Tongue (tissue), 2 donors: ENCODE measurements around the gene PBX1. TPM values are rescaled to one million over a fixed set of nuclear protein-coding genes. Genes with fewer than 3 reads are reported as not detected.

Source experiments
- DNase-seq: peaks from one replicate; pipeline ENCODE4 v3.0.0-alpha.2; 2015
- total RNA-seq: library from RNA; depleted of rRNA; stranded (reverse); fragments of >200 nt; gene quantifications from one replicate; pipeline ENCODE4 v1.2.3, GENCODE V29; 2014

PBX1 gene
- total RNA-seq, 1 donor from 2014 or later = 105 TPM

DNA sequence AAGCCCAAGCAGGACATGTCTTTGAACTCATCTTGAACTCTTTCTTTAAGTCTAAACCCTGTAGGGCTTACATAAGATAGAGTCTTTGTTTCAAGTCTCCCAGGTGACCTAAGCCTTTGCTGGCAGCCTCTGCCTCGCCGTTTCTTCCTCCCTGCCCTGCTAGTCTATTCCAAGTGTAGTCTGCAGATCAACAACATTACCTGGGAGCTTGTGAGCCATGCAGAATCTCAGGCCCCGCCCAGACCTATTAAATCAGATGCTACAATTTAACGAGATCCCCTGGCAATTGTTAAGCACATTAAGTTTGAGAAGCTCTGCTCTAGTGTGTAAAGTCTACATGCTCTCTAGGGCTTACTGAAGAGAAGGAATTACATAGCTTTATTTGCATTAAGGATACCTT lies 271.6 kb downstream of the PBX1 start:
- peak; percentile 18 for DNase-seq

GRCh38 chr1:164834641-164835040 lies 275.7 kb downstream of the PBX1 start:
- DNase-seq = no peak

DNA sequence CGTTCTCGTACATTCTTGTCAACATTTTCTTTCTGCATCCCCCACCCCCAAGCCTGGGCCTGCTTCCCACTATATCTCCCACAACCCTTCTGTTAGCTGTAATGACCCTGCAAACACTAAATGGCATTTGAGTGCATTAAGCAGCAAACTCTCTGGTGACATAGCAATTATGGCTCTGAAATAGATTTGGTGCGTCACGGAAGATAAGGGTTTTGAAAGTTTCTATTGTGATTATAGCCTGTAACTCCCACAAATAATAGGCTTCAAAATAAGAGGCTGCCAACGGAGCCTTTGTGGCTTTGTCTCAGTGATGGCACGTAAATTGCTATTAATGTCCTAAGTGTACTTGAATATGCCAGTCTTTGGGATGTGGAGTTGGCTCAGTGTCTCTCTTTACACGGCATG lies 277.6 kb downstream of the PBX1 start:
- no peak for DNase-seq

DNA sequence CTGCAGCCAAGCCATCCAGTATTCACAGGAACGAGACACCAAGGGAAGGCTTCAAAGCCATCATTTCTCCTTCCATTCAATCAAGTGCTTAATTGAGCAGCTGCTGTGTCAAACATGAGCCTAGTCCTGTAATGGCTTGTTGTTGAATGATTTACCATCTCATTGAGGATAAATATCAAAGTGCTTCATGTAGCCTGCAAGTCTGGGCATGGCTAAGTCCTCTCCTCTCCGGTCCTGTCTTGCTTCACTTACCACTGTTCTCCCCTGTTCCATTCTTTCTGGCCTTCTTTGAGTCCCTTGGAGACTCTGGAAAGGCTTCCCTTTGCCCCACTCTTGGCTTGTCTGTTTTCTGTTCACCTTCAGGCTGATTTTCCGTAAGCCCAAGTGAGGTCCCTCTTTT lies 279.8 kb downstream of the PBX1 start:
- no peak for DNase-seq

DNA sequence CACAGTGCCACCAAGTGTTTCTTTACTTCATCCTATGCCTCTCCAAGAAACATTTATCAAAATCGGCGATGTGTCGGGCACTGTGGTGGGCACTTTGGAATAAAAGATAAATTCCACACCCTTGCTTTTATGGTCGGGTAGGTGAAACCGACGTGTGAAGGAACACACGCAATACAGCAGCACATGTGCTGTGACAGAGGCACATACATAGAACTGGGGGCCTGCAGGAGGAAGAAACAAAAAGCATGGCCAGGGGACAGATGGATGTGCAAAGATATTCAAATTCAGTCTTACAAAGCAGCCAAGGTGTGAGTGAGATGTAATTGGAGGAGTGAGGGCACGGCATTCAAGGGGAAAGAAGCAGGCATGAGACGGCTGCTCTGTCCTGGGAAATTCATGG lies 282.0 kb downstream of the PBX1 start:
- no peak for DNase-seq

GRCh38 chr1:164841702-164842465 lies 282.9 kb downstream of the PBX1 start:
- DNase-seq = no peak

DNA sequence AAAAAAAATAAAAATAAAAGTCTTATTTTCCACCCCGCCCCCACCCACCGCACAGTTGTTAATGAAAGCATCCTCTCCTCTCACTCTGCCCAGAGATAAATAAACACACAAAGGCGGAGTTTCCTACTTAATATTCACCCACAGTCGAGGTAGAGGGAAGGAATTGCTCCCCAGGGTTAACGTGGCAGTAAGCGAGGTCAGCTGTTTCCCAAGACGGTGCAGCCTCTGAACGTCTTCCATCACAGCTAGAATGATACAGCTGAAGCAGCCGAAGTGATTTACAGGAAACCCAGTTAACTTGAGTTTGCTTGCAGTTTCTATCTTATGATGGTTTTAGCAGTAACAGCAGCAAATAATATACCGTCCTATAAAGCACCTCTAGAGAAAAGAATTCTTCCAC lies 283.9 kb downstream of the PBX1 start:
- no peak for DNase-seq

GRCh38 chr1:164843743-164844500 lies 284.9 kb downstream of the PBX1 start:
- DNase-seq = no peak

DNA sequence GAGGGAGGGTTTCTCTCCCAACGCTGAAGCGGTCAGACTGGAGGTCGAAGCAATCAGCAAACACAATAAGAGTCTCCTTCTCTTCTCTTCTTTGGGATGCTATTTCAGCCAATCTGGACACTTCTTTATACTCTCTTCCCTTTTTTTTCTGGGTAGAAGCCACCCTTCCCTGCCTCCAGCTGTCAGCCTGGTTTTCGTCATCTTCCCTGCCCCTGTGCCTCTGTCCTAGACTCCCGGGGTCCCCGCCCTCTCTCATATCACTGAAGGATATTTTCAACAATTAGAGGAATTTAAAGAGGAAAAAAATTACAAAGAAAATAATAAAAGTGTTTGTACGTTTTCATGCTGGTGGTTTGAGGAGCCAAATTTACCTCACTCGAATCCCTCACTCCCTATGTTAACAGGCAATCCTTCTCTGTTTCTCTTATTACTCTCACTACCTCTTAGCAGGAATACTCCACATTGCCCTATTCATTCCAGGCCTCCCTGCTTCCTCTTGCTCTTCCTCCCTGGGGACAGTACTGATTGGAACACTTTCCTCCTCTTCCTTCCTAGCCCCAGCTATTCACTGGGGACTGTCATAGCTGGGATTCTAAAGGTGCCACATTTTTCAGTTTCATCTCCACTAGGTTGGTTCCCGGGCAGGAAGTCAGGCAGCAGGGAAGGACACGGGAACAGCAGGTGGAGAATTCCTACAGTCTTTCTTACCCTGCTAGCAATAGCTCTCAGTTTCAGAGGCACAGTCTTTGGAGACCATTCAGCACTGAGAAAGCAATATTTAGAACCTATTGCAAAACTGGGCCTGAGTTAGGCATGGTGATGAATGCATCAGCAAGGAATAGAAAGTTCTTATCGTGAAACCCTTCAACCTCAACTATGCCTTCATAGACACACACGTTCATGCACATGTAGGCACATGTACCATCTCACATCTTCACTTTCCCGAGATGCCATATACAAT lies 288.0 kb downstream of the PBX1 start:
- no peak for DNase-seq

- peak; percentile 20 for DNase-seq
Measured at GRCh38 chr1:164853146-164853545, 294.2 kb downstream of the PBX1 start.

- DNase-seq = no peak
Measured at GRCh38 chr1:164855716-164856329, 296.8 kb downstream of the PBX1 start.

- DNase-seq = no peak
Measured at GRCh38 chr1:164856381-164856780, 297.4 kb downstream of the PBX1 start.

- no peak for DNase-seq
Measured at GRCh38 chr1:164857439-164857838, 298.5 kb downstream of the PBX1 start.

DNA sequence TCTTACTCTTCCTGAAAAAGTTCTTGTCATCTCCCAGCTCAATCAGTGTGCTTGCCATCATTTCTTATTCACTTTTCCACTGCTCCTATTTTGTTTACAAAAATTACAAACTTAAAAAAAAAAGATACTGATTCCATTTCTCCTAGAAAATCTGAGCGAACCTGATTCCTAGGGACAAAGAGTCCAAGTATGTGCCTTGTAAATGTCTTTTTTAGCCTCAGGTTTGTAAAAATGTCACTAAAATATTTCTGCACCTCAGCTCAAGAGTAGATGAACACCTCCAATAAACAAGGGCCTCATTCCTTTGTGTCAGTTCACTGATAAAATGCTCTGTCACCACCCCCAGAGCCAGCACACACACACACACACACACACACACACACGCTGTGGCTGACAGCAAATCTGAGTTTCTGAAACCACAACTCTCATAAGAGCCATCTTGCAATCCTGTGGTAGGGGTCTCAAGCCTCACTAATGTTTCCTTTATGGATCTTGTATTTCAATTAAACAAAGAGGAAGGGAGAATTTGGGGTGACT lies 299.2 kb downstream of the PBX1 start:
- peak; percentile 5 for DNase-seq

DNA sequence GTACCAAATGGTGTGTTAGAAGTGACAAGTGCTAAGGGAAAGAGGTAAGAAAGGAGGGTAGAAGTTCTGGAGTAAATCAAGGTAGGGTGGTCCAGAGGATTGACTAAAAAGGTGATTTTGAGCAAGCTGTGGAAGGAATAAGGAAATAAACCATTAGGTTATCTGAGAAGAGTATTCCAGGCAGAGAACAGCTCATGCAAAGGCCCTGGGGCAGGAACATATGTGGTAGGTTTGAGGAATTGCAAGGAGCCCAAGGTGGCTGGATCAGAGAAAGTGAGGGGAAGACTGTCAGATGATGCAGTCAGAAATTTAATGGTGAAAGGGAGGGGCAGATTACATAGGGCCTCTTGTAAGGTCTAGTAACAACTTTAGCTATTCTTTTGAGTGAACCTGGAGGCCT lies 302.6 kb downstream of the PBX1 start:
- DNase-seq = no peak

- DNase-seq = no peak
Measured at GRCh38 chr1:164863056-164863455, 304.1 kb downstream of the PBX1 start.

DNA sequence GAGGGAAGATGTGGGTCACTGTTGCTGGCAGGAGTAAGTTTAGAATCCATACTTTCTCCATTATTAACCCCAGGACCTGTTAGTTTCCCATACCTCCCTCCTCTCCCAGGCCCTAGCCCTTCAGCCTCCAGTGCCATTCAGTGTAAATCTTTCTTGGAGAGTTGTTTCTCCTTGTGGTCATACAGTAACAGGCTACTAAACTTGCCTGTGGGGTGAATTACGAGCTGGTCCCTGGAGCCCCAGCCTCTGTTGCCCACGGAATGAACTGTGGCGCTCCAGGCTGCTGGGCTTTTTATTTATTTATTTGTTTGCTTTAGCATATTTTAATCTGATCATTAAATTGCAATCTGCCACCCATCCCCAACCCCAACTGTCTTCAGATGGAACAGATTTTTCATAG lies 305.2 kb downstream of the PBX1 start:
- DNase-seq = no peak

GRCh38 chr1:164865385-164865784 lies 306.4 kb downstream of the PBX1 start:
- DNase-seq = no peak

DNA sequence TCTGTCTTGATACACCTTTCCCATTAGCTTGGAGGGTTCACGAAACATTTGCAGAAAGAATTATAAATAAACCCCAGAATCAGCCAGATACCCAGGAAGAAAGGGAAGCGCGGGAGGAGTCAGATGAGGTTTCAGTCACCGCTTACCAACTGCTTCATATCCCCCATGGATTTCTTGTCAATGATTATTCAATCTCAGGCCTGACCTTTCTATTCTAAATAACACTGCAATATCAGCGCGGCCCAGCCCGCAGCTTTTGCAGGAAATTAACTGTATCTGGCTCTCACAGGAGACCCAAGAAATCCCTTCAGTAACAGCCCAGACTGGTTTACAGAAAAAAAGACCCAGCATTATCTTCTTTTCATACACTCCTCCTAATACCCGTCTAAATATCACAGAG lies 308.6 kb downstream of the PBX1 start:
- DNase-seq = no peak

- no peak for DNase-seq
Measured at GRCh38 chr1:164868990-164869389, 310.0 kb downstream of the PBX1 start.

DNA sequence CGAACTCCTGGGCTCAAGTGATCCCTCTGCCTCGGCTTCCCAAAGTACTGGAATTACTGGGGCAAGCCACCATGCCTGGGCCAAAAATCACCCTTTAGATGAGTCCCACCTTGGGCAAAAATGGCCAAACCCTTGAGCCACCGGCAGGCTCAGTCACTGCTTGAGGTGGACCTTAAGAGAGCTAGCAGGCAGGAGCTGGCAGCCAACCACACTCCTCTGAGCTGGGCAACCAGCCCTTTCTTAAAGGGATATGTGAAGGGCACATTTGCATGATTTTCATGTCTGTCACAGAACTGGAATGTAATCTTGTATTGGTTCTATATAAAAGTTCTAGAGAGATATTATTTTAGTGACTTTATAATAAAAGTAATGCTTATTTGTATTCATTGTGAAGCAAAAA lies 316.5 kb downstream of the PBX1 start:
- no peak for DNase-seq
